SK-N-SH (cell line): ENCODE data around the gene IL26. TPM values are rescaled to one million over a fixed set of nuclear protein-coding genes. Genes with fewer than 3 reads are reported as not detected.
A peak's percentile ranks its signal among the peaks of the same experiment; 100 is the strongest.

Source experiments
- CTCF ChIA-PET: fragments of 300-600, 350-600 bp; formaldehyde crosslinking; extraction: SDS; loops from one replicate; lab custom pipeline; 2021; lab: Yijun Ruan, JAX
- POLR2A ChIA-PET: fragments of 350-600 bp; sonication (Branson Sonifier 250); formaldehyde crosslinking; extraction: SDS; loops from one replicate; lab custom pipeline; 2020; ENCODE audit warnings: antibody characterized with exemption, inconsistent platforms; lab: Yijun Ruan, JAX
- DNase-seq: peaks from one replicate; pipeline ENCODE4 v3.0.0; 2012
- H2AFZ ChIP-seq: fragments of 200-600 bp; sonication (generic); 2 replicates; pipeline ENCODE4 v1.8.1; 2016; ENCODE audit warnings: antibody characterized with exemption, mild to moderate bottlenecking, low read depth
- H3F3A ChIP-seq: fragments of 200-600 bp; sonication (generic); replicated peaks from 2 replicates; pipeline ENCODE3; 2016; ENCODE audit warnings: antibody characterized with exemption, mild to moderate bottlenecking; ENCODE audit not compliant: insufficient read depth
- H3K27ac ChIP-seq, 2 experiments: fragments of 200-500 bp in 1 of 2; fragments of 200-600 bp in 1 of 2; sonication (Bioruptor generic) in 1 of 2; sonication (generic), shearing (Covaris generic) in 1 of 2; 2 replicates each; pipeline versions ENCODE4 v1.5.1 to v1.6.1; 2014 to 2016; ENCODE audit warnings: low read depth in 2 of 2, inconsistent platforms in 1 of 2, low read length in 1 of 2, mild to moderate bottlenecking in 1 of 2, mixed read lengths in 1 of 2
- H3K27me3 ChIP-seq: fragments of 200-600 bp; sonication (generic), shearing (Covaris generic); 2 replicates; pipeline ENCODE4 v1.6.1; 2016; ENCODE audit warnings: mixed run types; ENCODE audit not compliant: insufficient read depth
- H3K36me3 ChIP-seq, 2 experiments: fragments of 200-500 bp in 1 of 2; fragments of 200-600 bp in 1 of 2; sonication (Bioruptor generic) in 1 of 2; sonication (generic) in 1 of 2; replicated peaks in 1 of 2; 2 replicates each; pipeline versions ENCODE3 to v1.5.1; 2014 to 2016; ENCODE audit warnings: low read length in 1 of 2, mild to moderate bottlenecking in 1 of 2; ENCODE audit not compliant: insufficient read depth in 2 of 2, control insufficient read depth in 1 of 2
- H3K4me1 ChIP-seq, 2 experiments: fragments of 200-500 bp in 1 of 2; fragments of 200-600 bp in 1 of 2; sonication (Bioruptor generic) in 1 of 2; sonication (generic), shearing (Covaris generic) in 1 of 2; 2 replicates each; pipeline versions ENCODE4 v1.5.1 to v1.6.1; 2014 to 2016; ENCODE audit warnings: low read depth in 1 of 2, low read length in 1 of 2, mixed run types in 1 of 2; ENCODE audit not compliant: insufficient read depth in 2 of 2, control insufficient read depth in 1 of 2
- H3K4me2 ChIP-seq: fragments of 200-600 bp; sonication (generic), shearing (Covaris generic); 2 replicates; pipeline ENCODE4 v1.6.1; 2017; ENCODE audit warnings: mixed run types
- H3K4me3 ChIP-seq, 2 experiments: fragments of 200-500 bp in 1 of 2; fragments of 200-600 bp in 1 of 2; sonication (Bioruptor generic) in 1 of 2; sonication (generic), shearing (Covaris generic) in 1 of 2; 2 replicates each; pipeline versions ENCODE4 v1.5.1 to v1.8.1; 2014 to 2016; ENCODE audit warnings: low read depth in 2 of 2, inconsistent platforms in 1 of 2, low read length in 1 of 2, mild to moderate bottlenecking in 1 of 2, mixed read lengths in 1 of 2, moderate library complexity in 1 of 2
- H3K79me2 ChIP-seq: fragments of 200-600 bp; sonication (generic); 2 replicates; pipeline ENCODE4 v1.8.1; 2017; ENCODE audit warnings: mild to moderate bottlenecking; ENCODE audit not compliant: insufficient read depth
- H3K9ac ChIP-seq: fragments of 200-600 bp; sonication (generic); 2 replicates; pipeline ENCODE4 v1.6.1; 2017; ENCODE audit warnings: mixed run types
- H3K9me2 ChIP-seq: fragments of 200-600 bp; sonication (generic); 2 replicates; pipeline ENCODE4 v1.6.1; 2017; ENCODE audit warnings: mixed run types
- H3K9me3 ChIP-seq: fragments of 200-600 bp; sonication (generic); 2 replicates; pipeline ENCODE4 v1.6.1; 2017; ENCODE audit warnings: mixed run types, mild to moderate bottlenecking, moderate library complexity
- H4K20me1 ChIP-seq: fragments of 200-600 bp; sonication (generic); 2 replicates; pipeline ENCODE4 v1.6.1; 2017; ENCODE audit warnings: mild to moderate bottlenecking, mixed run types; ENCODE audit not compliant: insufficient read depth
- EP300 ChIP-seq, 2 experiments: IDR thresholded peaks; 2 replicates each; pipeline versions ENCODE4 v1.4.0 to v1.6.1; 2012; ENCODE audit warnings: borderline replicate concordance in 1 of 2, low read depth in 1 of 2, low read length in 1 of 2
- GATA2 ChIP-seq: sonication (generic); formaldehyde crosslinking; IDR thresholded peaks from 2 replicates; pipeline ENCODE4 v1.5.0; 2020; ENCODE audit warnings: mild to moderate bottlenecking, missing genetic modification reagents
- JUND ChIP-seq: IDR thresholded peaks from 2 replicates; pipeline ENCODE4 v1.4.0; 2012
- NRF1 ChIP-seq: IDR thresholded peaks from 2 replicates; pipeline ENCODE4 v1.6.1; 2012; ENCODE audit warnings: low read depth, mild to moderate bottlenecking, low read length
- POLR2AphosphoS5 ChIP-seq: IDR thresholded peaks from 2 replicates; pipeline ENCODE4 v1.6.1; 2012; ENCODE audit warnings: low read depth, low read length
- RCOR1 ChIP-seq: fragments of 150-350 bp; IDR thresholded peaks from 2 replicates; pipeline ENCODE4 v1.6.1; 2017; ENCODE audit warnings: antibody characterized with exemption, low read length
- RFX5 ChIP-seq: IDR thresholded peaks from 2 replicates; pipeline ENCODE4 v1.6.1; 2012; ENCODE audit warnings: mild to moderate bottlenecking, improper control_type of control experiment, low read length
- TAF1 ChIP-seq: IDR thresholded peaks from 2 replicates; pipeline ENCODE4 v1.6.1; 2012; ENCODE audit warnings: low read depth, mild to moderate bottlenecking, low read length, moderate library complexity, borderline replicate concordance
- TCF12 ChIP-seq: IDR thresholded peaks from 2 replicates; pipeline ENCODE4 v1.4.0; 2012
- TEAD4 ChIP-seq: IDR thresholded peaks from 2 replicates; pipeline ENCODE4 v1.4.0; 2012; ENCODE audit warnings: mild to moderate bottlenecking, borderline replicate concordance; ENCODE audit not compliant: insufficient read depth
- USF2 ChIP-seq: fragments of 150-350 bp; IDR thresholded peaks from 2 replicates; pipeline ENCODE4 v1.6.1; 2017; ENCODE audit warnings: antibody characterized with exemption, low read length, low read depth, borderline replicate concordance
- WGBS: methylation state at CpG from one replicate; pipeline ENCODE4 v1.1.6; 2017; ENCODE audit warnings: low lambda C conversion rate; 5-methylcytosine and 5-hydroxymethylcytosine counted together
- polyA plus RNA-seq, 3 experiments: library from polyadenylated mRNA; depleted of rRNA; stranded (reverse); fragments of >200 nt; gene quantifications; 2 replicates each; pipeline ENCODE4 v1.2.3, GENCODE V29; 2012
- TF ChIP-seq, protein P1 (sequence below): IDR thresholded peaks from 2 replicates; pipeline ENCODE4 v1.4.0; 2012; ENCODE audit warnings: low read depth, borderline replicate concordance
- TF ChIP-seq, protein P2 (sequence below): IDR thresholded peaks from 2 replicates; pipeline ENCODE4 v1.4.0; 2012; ENCODE audit warnings: low read depth
- TF ChIP-seq, protein P3 (sequence below): IDR thresholded peaks from 2 replicates; pipeline ENCODE4; 2012

Gene IL26
- polyA plus RNA-seq, 1 of the 3 experiments (the other 2 are of a cell fraction), result not detected

DNA sequence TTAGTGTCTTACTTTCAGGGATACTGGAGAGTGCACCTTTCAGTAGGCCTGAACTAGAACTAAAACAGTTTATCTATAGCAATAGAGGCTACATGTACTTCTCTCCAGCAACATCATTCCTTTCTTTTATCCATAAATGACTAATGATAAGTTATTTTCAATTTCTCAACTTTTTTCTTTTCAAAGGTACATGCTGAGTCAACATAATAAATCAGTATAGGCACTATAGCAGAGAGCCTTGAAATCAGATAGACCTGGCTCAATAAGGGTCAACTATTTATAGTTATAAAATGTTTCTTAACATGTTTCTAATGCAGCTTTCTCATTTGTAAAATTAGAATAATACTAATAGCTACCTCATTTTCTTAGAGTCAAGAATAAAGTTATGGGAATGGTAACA, 22.2 kb upstream of the IL26 start (continued):
- no peak for TF ChIP-seq JUND

GRCh38 chr12:68246350-68246749, 20.7 kb upstream of the IL26 start:
- Histone ChIP-seq H3K9ac (no peak overlapping the region), H3F3A (no peaks in the 10 kb centered on the region), H3K36me3 (no peaks in the 10 kb centered on the region), H3K4me3 (no peak overlapping the region), H4K20me1 (no peaks in the 10 kb centered on the region), H3K9me3 (no peaks in the 10 kb centered on the region), H3K27me3 (no peaks in the 10 kb centered on the region), H3K9me2 (no peaks in the 10 kb centered on the region), H2AFZ (no peak overlapping the region), H3K27ac (peak overlapping the region; percentile 32 to 91; a peak in 3 of 4 replicates), H3K4me2 (peak overlapping the region; percentile 44; the same call in 1 of the 2 replicates), H3K79me2 (no peaks in the 10 kb centered on the region), H3K4me1 (peaks cover 0 to 19% of the 10 kb centered on the region in 2 experiments; a peak in 2 of 4 replicates)
- CTCF ChIA-PET, result interaction anchor here (2.4 kb wide), 1 partner anchor 23 kb away, joined by 14 read pairs; no protein-coding TSS in a partner anchor
- no peak for DNase-seq
- TF ChIP-seq GATA2 (CRISPR knock-in tag) (no peak), POLR2AphosphoS5 (no peak), NRF1 (no peak), USF2 (no peak), RCOR1 (no peak), RFX5 (no peak), TEAD4 (no peak), TAF1 (no peak), TCF12 (no peak), EP300 (IDR thresholded peaks at IDR 0.05; ENCODE audit: borderline replicate concordance in 1 of 2, low read depth in 1 of 2, low read length in 1 of 2) (no peak)
- TF ChIP-seq, protein P1, sequence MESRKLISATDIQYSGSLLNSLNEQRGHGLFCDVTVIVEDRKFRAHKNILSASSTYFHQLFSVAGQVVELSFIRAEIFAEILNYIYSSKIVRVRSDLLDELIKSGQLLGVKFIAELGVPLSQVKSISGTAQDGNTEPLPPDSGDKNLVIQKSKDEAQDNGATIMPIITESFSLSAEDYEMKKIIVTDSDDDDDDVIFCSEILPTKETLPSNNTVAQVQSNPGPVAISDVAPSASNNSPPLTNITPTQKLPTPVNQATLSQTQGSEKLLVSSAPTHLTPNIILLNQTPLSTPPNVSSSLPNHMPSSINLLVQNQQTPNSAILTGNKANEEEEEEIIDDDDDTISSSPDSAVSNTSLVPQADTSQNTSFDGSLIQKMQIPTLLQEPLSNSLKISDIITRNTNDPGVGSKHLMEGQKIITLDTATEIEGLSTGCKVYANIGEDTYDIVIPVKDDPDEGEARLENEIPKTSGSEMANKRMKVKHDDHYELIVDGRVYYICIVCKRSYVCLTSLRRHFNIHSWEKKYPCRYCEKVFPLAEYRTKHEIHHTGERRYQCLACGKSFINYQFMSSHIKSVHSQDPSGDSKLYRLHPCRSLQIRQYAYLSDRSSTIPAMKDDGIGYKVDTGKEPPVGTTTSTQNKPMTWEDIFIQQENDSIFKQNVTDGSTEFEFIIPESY, result no peak
- TF ChIP-seq, protein P2, sequence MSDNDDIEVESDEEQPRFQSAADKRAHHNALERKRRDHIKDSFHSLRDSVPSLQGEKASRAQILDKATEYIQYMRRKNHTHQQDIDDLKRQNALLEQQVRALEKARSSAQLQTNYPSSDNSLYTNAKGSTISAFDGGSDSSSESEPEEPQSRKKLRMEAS, result no peak
- TF ChIP-seq, protein P3, sequence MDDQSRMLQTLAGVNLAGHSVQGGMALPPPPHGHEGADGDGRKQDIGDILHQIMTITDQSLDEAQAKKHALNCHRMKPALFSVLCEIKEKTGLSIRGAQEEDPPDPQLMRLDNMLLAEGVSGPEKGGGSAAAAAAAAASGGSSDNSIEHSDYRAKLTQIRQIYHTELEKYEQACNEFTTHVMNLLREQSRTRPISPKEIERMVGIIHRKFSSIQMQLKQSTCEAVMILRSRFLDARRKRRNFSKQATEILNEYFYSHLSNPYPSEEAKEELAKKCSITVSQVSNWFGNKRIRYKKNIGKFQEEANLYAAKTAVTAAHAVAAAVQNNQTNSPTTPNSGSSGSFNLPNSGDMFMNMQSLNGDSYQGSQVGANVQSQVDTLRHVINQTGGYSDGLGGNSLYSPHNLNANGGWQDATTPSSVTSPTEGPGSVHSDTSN, result no peak
- POLR2A ChIA-PET, result interaction anchor here (1.5 kb wide), 1 partner anchor 23 kb away, joined by 4 read pairs; no protein-coding TSS in a partner anchor
- 90% methylated on average over 6 of the region's 6 CpGs for WGBS
